ENCODE data around the gene BTN1A1. TPM values are rescaled to one million over a fixed set of nuclear protein-coding genes. Genes with fewer than 3 reads are reported as not detected.

The BTN1A1 gene
- total RNA-seq, 1 experiment from 2014 or later = 0.15 TPM

GRCh38 chr6:26538572-26538902, 38.4 kb downstream of the BTN1A1 start (continued):
- TF ChIP-seq ATF3 (CRISPR knock-in tag; conservative IDR thresholded peaks at IDR 0.05) (no peak), CREM (CRISPR knock-in tag; IDR thresholded peaks at IDR 0.05) (no peak), KAT7 (CRISPR knock-in tag; IDR thresholded peaks at IDR 0.05; ENCODE audit: borderline replicate concordance) (no peak)

GRCh38 chr6:26539071-26539615, 39.0 kb downstream of the BTN1A1 start:
- ChIA-PET CTCF (interaction anchor here (1.1 to 3.8 kb wide), 5 partner anchors 11 to 208 kb away, joined by 3 to 19 read pairs (median 8); no protein-coding TSS in a partner anchor), POLR2A (interaction anchor here (1.3 to 2.0 kb wide), 5 partner anchors 9 to 607 kb away, joined by 3 to 11 read pairs (median 4); a partner anchor contains a TSS)
- DNase-seq (ENCODE audit: low spot score) (no peak), ATAC-seq (no peak)
- Mint-ChIP-seq H3K36me3 (peaks cover 11% of the 10 kb centered on the region), H3K9me3 (no peaks in the 10 kb centered on the region), H3K27me3 (ENCODE audit: low read depth) (no peaks in the 10 kb centered on the region), H3K4me3 (peak overlapping the region; percentile 96), H3K4me1 (peaks cover 31% of the 10 kb centered on the region), H3K27ac (peak overlapping the region; percentile 57)
- TF ChIP-seq PRDM15 (CRISPR knock-in tag; IDR thresholded peaks at IDR 0.05) = no peak
- TF ChIP-seq ZNF121 (CRISPR knock-in tag; IDR thresholded peaks at IDR 0.05) = peak; percentile 95

- no peak overlapping the region for H3K27ac Mint-ChIP-seq
- peaks cover 27% of the 10 kb centered on the region for H3K36me3 Mint-ChIP-seq
- peaks cover 21% of the 10 kb centered on the region for H3K4me1 Mint-ChIP-seq
- no peak overlapping the region for H3K4me3 Mint-ChIP-seq
- POLR2A ChIA-PET = interaction anchor here (0.5 kb wide), 1 partner anchor 438 kb away, joined by 5 read pairs; a partner anchor contains a TSS
- CTCF ChIA-PET = no interaction called here
- H3K9me3 Mint-ChIP-seq = no peaks in the 10 kb centered on the region
- no peak for TF ChIP-seq CBFB (CRISPR knock-in tag; IDR thresholded peaks at IDR 0.05; ENCODE audit: low read depth)
- no peak for TF ChIP-seq MAX (CRISPR knock-in tag; IDR thresholded peaks at IDR 0.05)
- no peak for TF ChIP-seq ZNF219 (CRISPR knock-in tag; IDR thresholded peaks at IDR 0.05; ENCODE audit: borderline replicate concordance)
- no peak for TF ChIP-seq KAT7 (CRISPR knock-in tag; IDR thresholded peaks at IDR 0.05; ENCODE audit: borderline replicate concordance)
- no peak for TF ChIP-seq NFYB (CRISPR knock-in tag; conservative IDR thresholded peaks at IDR 0.05; ENCODE audit: low read depth)
- TF ChIP-seq NFATC4 (CRISPR knock-in tag; IDR thresholded peaks at IDR 0.05) = no peak
- no peak for TF ChIP-seq ATF2 (CRISPR knock-in tag; IDR thresholded peaks at IDR 0.05; ENCODE audit: borderline replicate concordance, low read depth)
- TF ChIP-seq ZNF138 (CRISPR knock-in tag; conservative IDR thresholded peaks at IDR 0.05) = no peak
- TF ChIP-seq TP53 (CRISPR knock-in tag; IDR thresholded peaks at IDR 0.05) = no peak
- TF ChIP-seq ZNF396 (CRISPR knock-in tag; IDR thresholded peaks at IDR 0.05; ENCODE audit: borderline replicate concordance) = no peak
- TF ChIP-seq ZNF512 (CRISPR knock-in tag; IDR thresholded peaks at IDR 0.05; ENCODE audit: borderline replicate concordance) = no peak
- no peaks in the 10 kb centered on the region for H3K27me3 Mint-ChIP-seq (ENCODE audit: low read depth)
- DNase-seq (ENCODE audit: low spot score) (no peak), ATAC-seq (no peak)
Observed at GRCh38 chr6:26541579-26541978, 41.5 kb downstream of the BTN1A1 start.

Measured in WTC11 (cell line).